GM19023 (cell line): ENCODE data around the gene GMPR2.

Experiments
- ATAC-seq: cut with Tn5 transposase; IDR thresholded peaks from one replicate; pipeline ENCODE4 v1.9.1; 2021; ENCODE audit warnings: mild to moderate bottlenecking, moderate library complexity; ENCODE audit not compliant: unreplicated experiment

GMPR2 gene

GRCh38 chr14:24282736-24283135 is 50.0 kb downstream of the GMPR2 start:
- ATAC-seq, result no peak

DNA sequence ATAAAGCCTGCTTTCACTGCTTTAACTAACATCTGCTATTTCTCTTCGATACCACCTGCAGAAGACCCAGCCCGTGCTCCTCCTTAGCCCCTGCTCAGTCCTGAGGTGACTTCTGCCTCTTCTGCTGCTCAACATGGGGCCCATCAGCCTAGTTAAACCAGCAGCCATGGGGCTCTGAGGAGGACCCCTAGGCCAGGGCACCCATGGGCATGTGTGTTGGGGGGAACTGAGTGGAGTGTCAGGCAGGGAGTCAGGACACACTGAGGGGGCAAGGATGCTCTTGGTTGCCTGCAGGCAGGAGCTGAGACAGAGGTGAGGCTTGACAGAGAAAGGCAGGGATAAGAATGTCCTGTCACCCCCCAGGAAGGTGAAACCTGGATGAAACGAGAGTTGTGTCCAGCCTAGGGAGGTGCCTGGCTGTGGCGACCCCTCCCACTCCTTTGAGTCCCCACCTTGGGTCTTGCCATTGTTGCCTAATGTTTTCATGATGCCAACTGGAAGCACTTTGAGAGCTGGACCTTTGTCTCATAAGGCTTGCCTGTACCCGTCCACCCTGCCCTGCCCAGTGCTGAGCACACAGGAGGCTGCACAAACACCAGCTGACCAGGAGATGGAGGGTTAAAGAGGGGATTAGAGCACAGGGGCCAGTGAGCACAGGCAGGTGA is 51.2 kb downstream of the GMPR2 start:
- ATAC-seq, result no peak

DNA sequence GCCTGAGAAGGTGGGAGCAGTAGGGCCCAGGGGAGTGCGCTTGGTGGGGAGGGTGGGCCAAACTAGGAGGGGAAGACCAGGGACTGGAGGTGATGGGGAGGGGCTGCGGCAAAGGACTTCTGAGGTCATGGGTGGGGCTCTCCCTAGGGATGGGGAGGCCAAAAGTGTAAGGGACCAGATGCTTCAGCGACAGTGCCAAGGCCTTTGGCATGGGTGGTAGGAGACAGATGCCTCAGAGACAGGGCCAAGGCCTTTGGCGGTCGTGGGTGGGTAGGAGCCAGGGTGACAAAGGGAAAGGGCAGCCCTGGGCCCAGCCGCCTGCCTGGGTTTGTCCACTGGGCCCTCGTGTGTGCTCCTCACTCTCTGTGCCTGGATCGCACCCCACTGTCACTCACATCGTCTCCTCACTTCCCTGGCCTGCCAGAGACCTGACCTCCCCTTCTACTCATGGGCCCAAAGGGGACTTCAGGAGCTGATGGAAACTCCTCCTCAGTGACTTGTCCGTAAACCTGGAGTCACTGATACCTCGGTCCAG is 51.8 kb downstream of the GMPR2 start:
- no peak for ATAC-seq

- ATAC-seq, result no peak
These were observed 52.6 kb downstream of the GMPR2 start for GRCh38 chr14:24285351-24285750.

- no peak for ATAC-seq
These were observed 54.3 kb downstream of the GMPR2 start for GRCh38 chr14:24286996-24287395.
